GM12878 (cell line): ENCODE data around the gene GALNT17. TPM values are rescaled to one million over a fixed set of nuclear protein-coding genes. Genes with fewer than 3 reads are reported as not detected.

ENCODE experiments used
- ATAC-seq: fragments of 200-7000 bp; cut with Tn5 transposase; 3 replicates; pipeline ENCODE4 v1.9.1; 2020; ENCODE audit warnings: mild to moderate bottlenecking, moderate library complexity
- BruUV-seq: library from RNA; stranded (reverse); fragments of 400-500 nt; replicated peaks from 2 replicates; lab custom pipeline; 2021; lab: Mats Ljungman, UMichigan
- CTCF ChIA-PET: fragments of 300-600 bp; sonication (Branson Sonifier 250); formaldehyde crosslinking; extraction: SDS; loops from one replicate; lab custom pipeline; 2021; ENCODE audit warnings: inconsistent platforms; lab: Yijun Ruan, JAX
- POLR2A ChIA-PET: fragments of 350-600 bp; formaldehyde crosslinking; extraction: SDS; loops from one replicate; lab custom pipeline; 2021; ENCODE audit warnings: inconsistent platforms; lab: Charles Lee
- RAD21 ChIA-PET: fragments of 300-600 bp; sonication (Branson Sonifier 250); formaldehyde crosslinking; loops from one replicate; lab custom pipeline; 2023; ENCODE audit warnings: antibody characterized with exemption; ENCODE audit not compliant: unreplicated experiment; lab: Charles Lee
- SMC1A ChIA-PET: fragments of 300-600 bp; sonication (Branson Sonifier 250); formaldehyde crosslinking; loops from one replicate; lab custom pipeline; 2023; ENCODE audit not compliant: unreplicated experiment, uncharacterized antibody; lab: Charles Lee
- DNase-seq: peaks from one replicate; pipeline ENCODE4 v3.0.0-alpha.2; 2011; ENCODE audit warnings: low read depth, low spot score
- FAIRE-seq: peaks from 3 replicates; lab custom pipeline; 2011; peaks lifted over from hg19 to GRCh38; lab: Jason Lieb, UNC
- H2AFZ ChIP-seq: 2 replicates; pipeline ENCODE4 v1.6.0; 2011; ENCODE audit warnings: low read depth, low read length, control low read depth; ENCODE audit not compliant: control insufficient read depth
- H3K27ac ChIP-seq: 2 replicates; pipeline ENCODE4 v1.5.1; 2011; ENCODE audit warnings: control low read depth; ENCODE audit not compliant: control insufficient read depth, insufficient read depth
- H3K27me3 ChIP-seq, 2 experiments: replicated peaks in 1 of 2; 2 replicates each; pipeline versions ENCODE4 v1.6.0 to v1.6.1; 2011; ENCODE audit warnings: low read length in 1 of 2; ENCODE audit not compliant: control insufficient read depth in 2 of 2, insufficient read depth in 2 of 2
- H3K36me3 ChIP-seq, 2 experiments: 2 replicates each; pipeline ENCODE4 v1.5.1; 2011; ENCODE audit warnings: low read length in 1 of 2; ENCODE audit not compliant: control insufficient read depth in 2 of 2, insufficient read depth in 2 of 2
- H3K4me1 ChIP-seq: 2 replicates; pipeline ENCODE4 v1.6.1; 2011; ENCODE audit warnings: mild to moderate bottlenecking, low read length, moderate library complexity, mixed read lengths; ENCODE audit not compliant: control insufficient read depth, insufficient read depth
- H3K4me2 ChIP-seq: 2 replicates; pipeline ENCODE4 v1.6.0; 2011; ENCODE audit warnings: control low read depth; ENCODE audit not compliant: control insufficient read depth, insufficient read depth
- H3K4me3 ChIP-seq: fragments of 200-600 bp; sonication (generic); 2 replicates; pipeline ENCODE4 v1.5.1; 2016
- H3K79me2 ChIP-seq: 2 replicates; pipeline ENCODE4 v1.6.0; 2011; ENCODE audit warnings: low read length; ENCODE audit not compliant: control insufficient read depth, insufficient read depth
- H3K9ac ChIP-seq: 2 replicates; pipeline ENCODE4 v1.8.0; 2011; ENCODE audit warnings: low read length, control low read depth, mixed read lengths; ENCODE audit not compliant: control insufficient read depth, insufficient read depth
- H3K9me3 ChIP-seq: replicated peaks from 3 replicates; pipeline ENCODE4 v1.5.1; 2011; ENCODE audit warnings: mild to moderate bottlenecking, low read length; ENCODE audit not compliant: control insufficient read depth, insufficient read depth
- H4K20me1 ChIP-seq: 2 replicates; pipeline ENCODE4 v1.6.0; 2011; ENCODE audit not compliant: control insufficient read depth, insufficient read depth
- BMI1 ChIP-seq: fragments of 450-650 bp; IDR thresholded peaks from 2 replicates; pipeline ENCODE4 v1.6.1; 2016; ENCODE audit warnings: mild to moderate bottlenecking, moderate library complexity, borderline replicate concordance
- CBFB ChIP-seq: IDR thresholded peaks from 2 replicates; pipeline ENCODE4 v1.6.1; 2016; ENCODE audit warnings: antibody characterized with exemption, low read depth
- MLLT1 ChIP-seq: fragments of 450-650 bp; IDR thresholded peaks from 2 replicates; pipeline ENCODE4 v1.6.1; 2016; ENCODE audit warnings: mild to moderate bottlenecking
- MTA2 ChIP-seq: fragments of 450-650 bp; IDR thresholded peaks from 2 replicates; pipeline ENCODE4 v1.6.1; 2016; ENCODE audit warnings: low read depth, mild to moderate bottlenecking, moderate library complexity
- PBX3 ChIP-seq: IDR thresholded peaks from 2 replicates; pipeline ENCODE4 v1.6.1; 2011; ENCODE audit warnings: mild to moderate bottlenecking, low read depth, low read length, moderate library complexity; ENCODE audit not compliant: insufficient replicate concordance
- SMAD1 ChIP-seq: fragments of 450-650 bp; IDR thresholded peaks from 2 replicates; pipeline ENCODE4 v1.6.1; 2018; ENCODE audit warnings: mild to moderate bottlenecking, low read depth; ENCODE audit not compliant: partially characterized antibody
- ZBTB40 ChIP-seq: fragments of 450-650 bp; IDR thresholded peaks from 2 replicates; pipeline ENCODE4 v1.6.1; 2016; ENCODE audit warnings: mild to moderate bottlenecking, moderate library complexity, borderline replicate concordance
- WGBS: methylation state at CpG from one replicate; pipeline ENCODE4 v1.1.6; 2016; ENCODE audit warnings: low lambda C conversion rate; ENCODE audit not compliant: insufficient replicate concordance, insufficient coverage; ENCODE audit errors: missing lambda C conversion rate; 5-methylcytosine and 5-hydroxymethylcytosine counted together
- in situ Hi-C: fragments of 300-500 bp; cut with MboI; formaldehyde crosslinking; loops from 9 replicates; pipeline ENCODE4 v1.14.3; 2018; ENCODE audit warnings: mixed read lengths
- intact Hi-C: fragments of 100-400 bp; cut with micrococcal nuclease; formaldehyde crosslinking; loops from one replicate; pipeline ENCODE4 v1.14.2; 2022; ENCODE audit not compliant: unreplicated experiment
- polyA plus RNA-seq, 11 experiments: library from polyadenylated mRNA; depleted of rRNA in 4 of 11; unstranded in 6 of 11; stranded (reverse) in 5 of 11; fragments of >200 nt; fragmentation: Nextera tagmentation in 4 of 11; fragmentation: Illumina TruSeq in 1 of 11; extraction: Ambion mirVana in 4 of 11; extraction: Trizol in 1 of 11; gene quantifications; 1 replicate in 1 of 11; 2 replicates in 10 of 11; pipeline versions ENCODE4 v1.2.1 to v1.2.3, GENCODE V29; 2011 to 2016; ENCODE audit warnings: inconsistent platforms in 2 of 11, missing spikeins in 2 of 11, low read depth in 1 of 11
- total RNA-seq, 4 experiments: library from RNA; depleted of rRNA in 3 of 4; stranded (reverse); fragments of >200 nt in 3 of 4; fragmentation: Illumina TruSeq in 1 of 4; extraction: Trizol in 1 of 4; gene quantifications; 2 replicates each; pipeline versions ENCODE4 v1.2.1 to v1.2.3, GENCODE V29; 2013 to 2021

GALNT17 gene
- total and polyA plus RNA-seq, 10 of the 15 experiments (the other 5 are each of a cell fraction or from before 2014, with no cell fraction given): 0.12 to 0.15 TPM; not detected in 8

GRCh38 chr7:71457846-71458590 lies 326.1 kb downstream of the GALNT17 start:
- Histone ChIP-seq H3K27ac (no peak overlapping the region), H3K4me2 (no peak overlapping the region), H4K20me1 (no peaks in the 10 kb centered on the region), H3K4me1 (no peaks in the 10 kb centered on the region), H3K9me3 (no peaks in the 10 kb centered on the region; the same call in 2 of the 3 replicates), H3K79me2 (no peaks in the 10 kb centered on the region), H2AFZ (no peak overlapping the region), H3K4me3 (no peak overlapping the region), H3K36me3 (no peaks in the 10 kb centered on the region), H3K9ac (no peak overlapping the region), H3K27me3 (no peaks in the 10 kb centered on the region)
- intact Hi-C loops (no loop called here), in situ Hi-C loops (no loop called here)
- no peak for DNase-seq
- ATAC-seq: no peak
- WGBS: 10% methylated on average over 9 of the region's 9 CpGs
- TF ChIP-seq PBX3 (no peak), MLLT1 (no peak), MTA2 (no peak)
- CTCF ChIA-PET: no interaction called here
- BruUV-seq: no TSS peak
- POLR2A ChIA-PET: no interaction called here
- RAD21 ChIA-PET: no interaction called here
- no peak for FAIRE-seq
- SMC1A ChIA-PET: no interaction called here

GRCh38 chr7:71459132-71459531 lies 327.2 kb downstream of the GALNT17 start:
- H3K27me3 ChIP-seq: no peaks in the 10 kb centered on the region
- ChIA-PET SMC1A (no interaction called here), CTCF (no interaction called here), POLR2A (no interaction called here), RAD21 (no interaction called here)
- H3K4me1 ChIP-seq: no peaks in the 10 kb centered on the region
- no peaks in the 10 kb centered on the region for H3K36me3 ChIP-seq
- H3K4me3 ChIP-seq: no peak overlapping the region
- BruUV-seq: no TSS peak
- in situ Hi-C loops: no loop called here
- no peaks in the 10 kb centered on the region for H4K20me1 ChIP-seq
- no peak for ATAC-seq
- no peaks in the 10 kb centered on the region for H3K79me2 ChIP-seq
- no peak overlapping the region for H3K9ac ChIP-seq
- H3K4me2 ChIP-seq: no peak overlapping the region
- intact Hi-C loops: no loop called here
- no peak for FAIRE-seq
- H3K9me3 ChIP-seq: no peaks in the 10 kb centered on the region; the same call in 2 of the 3 replicates
- H3K27ac ChIP-seq: no peak overlapping the region
- DNase-seq: no peak
- no peak overlapping the region for H2AFZ ChIP-seq
- no peak for TF ChIP-seq SMAD1
- TF ChIP-seq CBFB: no peak
- no peak for TF ChIP-seq ZBTB40
- no peak for TF ChIP-seq BMI1
